ENCODE measurements around the gene ALG8. TPM values are rescaled to one million over a fixed set of nuclear protein-coding genes. Genes with fewer than 3 reads are reported as not detected.

ALG8 gene
- total and polyA plus RNA-seq, 2 experiments from 2014 or later = 94.3 to 130 TPM

DNA sequence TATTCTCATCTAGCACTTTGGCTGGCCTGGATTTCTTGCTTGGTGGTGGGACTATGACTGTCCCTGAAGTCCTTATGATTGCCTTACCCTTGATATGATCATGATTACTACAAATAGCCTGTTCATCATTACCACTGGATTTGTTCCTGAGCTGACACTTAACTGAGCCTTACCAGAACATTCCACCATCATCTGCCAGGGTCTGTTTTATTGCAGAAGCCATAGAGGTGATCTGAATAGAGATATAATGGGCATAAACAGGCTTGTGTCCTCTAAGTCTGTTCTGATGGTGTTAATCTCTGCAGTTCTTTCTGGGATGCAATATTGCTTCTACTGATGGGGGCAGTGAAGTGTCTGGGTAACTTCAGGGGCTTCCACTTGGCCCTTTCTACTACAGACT, 12.4 kb upstream of the ALG8 start:
- Mint-ChIP-seq H3K27me3 (ENCODE audit: insufficient read depth, low read depth, poor library complexity) (peaks cover 8% of the 10 kb centered on the region), H3K9me3 (no peaks in the 10 kb centered on the region), H3K4me1 (peaks cover 13% of the 10 kb centered on the region; the same call in 2 of the 3 replicates), H3K27ac (no peak overlapping the region), H3K4me3 (no peak overlapping the region), H3K36me3 (ENCODE audit: low read depth) (no peaks in the 10 kb centered on the region; the same call in 2 of the 3 replicates)
- Histone ChIP-seq H3K4me2 (no peak overlapping the region), H3K4me3 (no peak overlapping the region), H3K36me3 (ENCODE audit: insufficient read depth) (no peaks in the 10 kb centered on the region), H3F3A (replicated peaks; ENCODE audit: low read depth) (no peaks in the 10 kb centered on the region), H3K79me2 (replicated peaks; ENCODE audit: insufficient read depth) (no peaks in the 10 kb centered on the region), H4K20me1 (replicated peaks; ENCODE audit: insufficient read depth) (no peaks in the 10 kb centered on the region), H2AFZ (no peak overlapping the region), H3K27ac (ENCODE audit: low read depth) (no peak overlapping the region), H3K9me2 (ENCODE audit: insufficient read depth) (no peaks in the 10 kb centered on the region), H3K27me3 (ENCODE audit: insufficient read depth) (no peaks in the 10 kb centered on the region), H3K4me1 (ENCODE audit: insufficient read depth) (no peaks in the 10 kb centered on the region)
- DNase-seq (ENCODE audit: low spot score) (no peak), ATAC-seq (no peak)
- TF ChIP-seq EZH2 (IDR thresholded peaks at IDR 0.05; ENCODE audit: low read depth, unreplicated experiment) = no peak
- no peak for TF ChIP-seq NANOG (IDR thresholded peaks at IDR 0.05; ENCODE audit: borderline replicate concordance)
- TF ChIP-seq ZNF331 (CRISPR knock-in tag; IDR thresholded peaks at IDR 0.05; ENCODE audit: low read depth) = no peak
- TF ChIP-seq POLR2AphosphoS5 (IDR thresholded peaks at IDR 0.05; ENCODE audit: low read depth) = no peak
- no peak for TF ChIP-seq CREB1 (CRISPR knock-in tag; IDR thresholded peaks at IDR 0.05; ENCODE audit: low read depth)
- TF ChIP-seq, protein P1, sequence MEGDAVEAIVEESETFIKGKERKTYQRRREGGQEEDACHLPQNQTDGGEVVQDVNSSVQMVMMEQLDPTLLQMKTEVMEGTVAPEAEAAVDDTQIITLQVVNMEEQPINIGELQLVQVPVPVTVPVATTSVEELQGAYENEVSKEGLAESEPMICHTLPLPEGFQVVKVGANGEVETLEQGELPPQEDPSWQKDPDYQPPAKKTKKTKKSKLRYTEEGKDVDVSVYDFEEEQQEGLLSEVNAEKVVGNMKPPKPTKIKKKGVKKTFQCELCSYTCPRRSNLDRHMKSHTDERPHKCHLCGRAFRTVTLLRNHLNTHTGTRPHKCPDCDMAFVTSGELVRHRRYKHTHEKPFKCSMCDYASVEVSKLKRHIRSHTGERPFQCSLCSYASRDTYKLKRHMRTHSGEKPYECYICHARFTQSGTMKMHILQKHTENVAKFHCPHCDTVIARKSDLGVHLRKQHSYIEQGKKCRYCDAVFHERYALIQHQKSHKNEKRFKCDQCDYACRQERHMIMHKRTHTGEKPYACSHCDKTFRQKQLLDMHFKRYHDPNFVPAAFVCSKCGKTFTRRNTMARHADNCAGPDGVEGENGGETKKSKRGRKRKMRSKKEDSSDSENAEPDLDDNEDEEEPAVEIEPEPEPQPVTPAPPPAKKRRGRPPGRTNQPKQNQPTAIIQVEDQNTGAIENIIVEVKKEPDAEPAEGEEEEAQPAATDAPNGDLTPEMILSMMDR (conservative IDR thresholded peaks at IDR 0.05; ENCODE audit: low read depth in 2 of 2) = no peak
- TF ChIP-seq ZNF114 (CRISPR knock-in tag; IDR thresholded peaks at IDR 0.05) = no peak
- no peak for TF ChIP-seq STAT1 (IDR thresholded peaks at IDR 0.05; ENCODE audit: unreplicated experiment)
- TF ChIP-seq REST (IDR thresholded peaks at IDR 0.05; ENCODE audit: unreplicated experiment) = no peak
- TF ChIP-seq EZH2phosphoT487 (IDR thresholded peaks at IDR 0.05; ENCODE audit: unreplicated experiment) = no peak
- TF ChIP-seq ZNF462 (CRISPR knock-in tag; IDR thresholded peaks at IDR 0.05) = no peak
- no peak for TF ChIP-seq JUNB (IDR thresholded peaks at IDR 0.05; ENCODE audit: unreplicated experiment)
- no peak for TF ChIP-seq ETS1 (IDR thresholded peaks at IDR 0.05)

Measured in GM23338 (cell line).